Activated CD4-positive, alpha-beta memory T cell treated with anti-CD3 and anti-CD28 coated beads, Interleukin-2, amount 10 ng/mL, durations not matched to agents 7 days and 5 days (primary cell): ENCODE data around the gene CWH43. TPM values are rescaled to one million over a fixed set of nuclear protein-coding genes. Genes with fewer than 3 reads are reported as not detected.
"Not testable (repeated sequence)": the region's sequence is repeated elsewhere in the genome, so short reads cannot be mapped to it uniquely, and the experiment has no call there.

ENCODE experiments used
- CTCF ChIA-PET: fragments of 350-600 bp; sonication (Branson Sonifier 250); formaldehyde crosslinking; loops from one replicate; lab custom pipeline; 2021; ENCODE audit warnings: antibody characterized with exemption, inconsistent platforms; lab: Charles Lee
- POLR2A ChIA-PET: fragments of 350-600 bp; sonication (Branson Sonifier 250); formaldehyde crosslinking; loops from one replicate; lab custom pipeline; 2021; ENCODE audit warnings: antibody characterized with exemption; lab: Charles Lee
- DNase-seq: peaks from one replicate; pipeline ENCODE4 v3.0.0-alpha.2; 2020
- H3K27ac Mint-ChIP-seq: one replicate; pipeline ENCODE4 v1.8.0; 2021; ENCODE audit warnings: mild to moderate bottlenecking, mixed read lengths
- H3K27me3 Mint-ChIP-seq: one replicate; pipeline ENCODE4 v1.8.0; 2021; ENCODE audit warnings: mixed read lengths
- H3K36me3 Mint-ChIP-seq: one replicate; pipeline ENCODE4 v1.8.0; 2021; ENCODE audit warnings: low read depth, mixed read lengths
- H3K4me1 Mint-ChIP-seq: one replicate; pipeline ENCODE4 v1.8.0; 2021; ENCODE audit warnings: mixed read lengths
- H3K4me3 Mint-ChIP-seq: one replicate; pipeline ENCODE4 v1.8.0; 2021; ENCODE audit warnings: mild to moderate bottlenecking, mixed read lengths
- H3K9me3 Mint-ChIP-seq: one replicate; pipeline ENCODE4 v1.8.0; 2021; ENCODE audit warnings: mixed read lengths
- total RNA-seq, 2 experiments: library from RNA; stranded (reverse); gene quantifications; one replicate each; pipeline ENCODE4 v1.2.3, GENCODE V29; 2021

CWH43 gene
- total RNA-seq, 2 experiments from 2014 or later: not detected

- H3K27me3 Mint-ChIP-seq, DNase-seq, H3K27ac Mint-ChIP-seq, H3K4me1 Mint-ChIP-seq, CTCF ChIA-PET, H3K4me3 Mint-ChIP-seq, POLR2A ChIA-PET: not testable (repeated sequence)
- Mint-ChIP-seq H3K9me3 (peaks cover 71% of the 10 kb centered on the region), H3K36me3 (peaks cover 77% of the 10 kb centered on the region)
Measured at GRCh38 chr4:49105248-49105904, 119.3 kb downstream of the CWH43 start.

- H3K27ac Mint-ChIP-seq, H3K27me3 Mint-ChIP-seq, DNase-seq, H3K4me1 Mint-ChIP-seq, CTCF ChIA-PET, H3K4me3 Mint-ChIP-seq, POLR2A ChIA-PET: not testable (repeated sequence)
- peaks cover 79% of the 10 kb centered on the region for H3K36me3 Mint-ChIP-seq
- H3K9me3 Mint-ChIP-seq: peaks cover 76% of the 10 kb centered on the region
Measured at GRCh38 chr4:49107262-49107661, 121.2 kb downstream of the CWH43 start.

- peaks cover 79% of the 10 kb centered on the region for H3K36me3 Mint-ChIP-seq
- H3K27ac Mint-ChIP-seq, POLR2A ChIA-PET: not testable (repeated sequence)
Measured at GRCh38 chr4:49108183-49108978, 122.3 kb downstream of the CWH43 start.

GRCh38 chr4:49109567-49110166, 123.6 kb downstream of the CWH43 start:
- H3K4me1 Mint-ChIP-seq, POLR2A ChIA-PET, H3K27me3 Mint-ChIP-seq, DNase-seq, CTCF ChIA-PET, H3K27ac Mint-ChIP-seq, H3K4me3 Mint-ChIP-seq: not testable (repeated sequence)
- Mint-ChIP-seq H3K36me3 (peaks cover 77% of the 10 kb centered on the region), H3K9me3 (peaks cover 73% of the 10 kb centered on the region)

More at GRCh38 chr4:49108183-49108978, 122.3 kb downstream of the CWH43 start:
- DNase-seq, H3K4me1 Mint-ChIP-seq, CTCF ChIA-PET, H3K4me3 Mint-ChIP-seq, H3K27me3 Mint-ChIP-seq: not testable (repeated sequence)
- H3K9me3 Mint-ChIP-seq: peaks cover 74% of the 10 kb centered on the region

GRCh38 chr4:49110579-49110978, 124.5 kb downstream of the CWH43 start:
- H3K27ac Mint-ChIP-seq, CTCF ChIA-PET, H3K4me3 Mint-ChIP-seq, H3K27me3 Mint-ChIP-seq, POLR2A ChIA-PET, DNase-seq, H3K4me1 Mint-ChIP-seq: not testable (repeated sequence)
- H3K36me3 Mint-ChIP-seq: peaks cover 73% of the 10 kb centered on the region
- H3K9me3 Mint-ChIP-seq: peaks cover 73% of the 10 kb centered on the region

Other genes starting within 250 kb of the CWH43 start
- 10 to 100 TPM; 82.4 to 82.7 TPM for gene FRYL, start 206.0 kb upstream of the CWH43 start, total RNA-seq
- gene OCIAD1, start 155.2 kb upstream of the CWH43 start, total RNA-seq: 100 to 1,000 TPM; 103 to 104 TPM
- gene OCIAD2, start 79.5 kb upstream of the CWH43 start, total RNA-seq: 10 to 100 TPM; 89.1 to 94.5 TPM